ENCODE results near the gene PFN3. TPM values are rescaled to one million over a fixed set of nuclear protein-coding genes. Genes with fewer than 3 reads are reported as not detected.

Gene PFN3
- total and polyA plus RNA-seq, 9 donors: not detected

- H3K9me3 ChIP-seq: no peaks in the 10 kb centered on the region
- intact Hi-C loops (cut with DNase I): loop anchor here in 2 of 4 donors (10.0 kb wide), 2 partner anchors 268 to 792 kb away; no protein-coding TSS in a partner anchor
- H3K4me3 ChIP-seq: no peak overlapping the region
- no peak overlapping the region for H3K27ac ChIP-seq
- DNase-seq: no peak
- 80 to 84% (median 80%) methylated on average over 9 of the region's 9 CpGs for WGBS, 3 donors
- no peaks in the 10 kb centered on the region for H3K4me1 ChIP-seq (ENCODE audit: insufficient read depth)
- no peaks in the 10 kb centered on the region for H3K27me3 ChIP-seq
- TF ChIP-seq POLR2A (IDR thresholded peaks at IDR 0.05) (no peak), EP300 (IDR thresholded peaks at IDR 0.05) (no peak)
- no peaks in the 10 kb centered on the region for H3K36me3 ChIP-seq
Measured at GRCh38 chr5:177383181-177383580, 17.3 kb downstream of the PFN3 start.

GRCh38 chr5:177382423-177383029 lies 17.9 kb downstream of the PFN3 start:
- no peak overlapping the region for H3K27ac ChIP-seq
- 15 to 26% (median 20%) methylated on average over 11 of the region's 11 CpGs for WGBS, 3 donors
- TF ChIP-seq POLR2A (IDR thresholded peaks at IDR 0.05) (no peak), EP300 (IDR thresholded peaks at IDR 0.05) (no peak)
- intact Hi-C loops (cut with DNase I): loop anchor here in 2 of 4 donors (10.0 kb wide), 2 partner anchors 268 to 792 kb away; no protein-coding TSS in a partner anchor
- H3K4me1 ChIP-seq (ENCODE audit: insufficient read depth): no peaks in the 10 kb centered on the region
- peak in 2 of 5 donors; percentile 44 to 72 for DNase-seq
- no peaks in the 10 kb centered on the region for H3K9me3 ChIP-seq
- H3K36me3 ChIP-seq: no peaks in the 10 kb centered on the region
- H3K4me3 ChIP-seq: no peak overlapping the region
- H3K27me3 ChIP-seq: no peaks in the 10 kb centered on the region

GRCh38 chr5:177380805-177381126 lies 19.7 kb downstream of the PFN3 start:
- H3K4me1 ChIP-seq (ENCODE audit: insufficient read depth): no peaks in the 10 kb centered on the region
- DNase-seq: no peak
- TF ChIP-seq EP300 (IDR thresholded peaks at IDR 0.05): no peak
- no peak for TF ChIP-seq CTCF (IDR thresholded peaks at IDR 0.05)
- TF ChIP-seq POLR2A (IDR thresholded peaks at IDR 0.05): no peak
- no peaks in the 10 kb centered on the region for H3K9me3 ChIP-seq
- no peaks in the 10 kb centered on the region for H3K27me3 ChIP-seq
- no peak overlapping the region for H3K4me3 ChIP-seq
- WGBS, 3 donors: 72 to 84% (median 81%) methylated on average over 6 of the region's 6 CpGs
- no peak overlapping the region for H3K27ac ChIP-seq
- no peaks in the 10 kb centered on the region for H3K36me3 ChIP-seq
- intact Hi-C loops (cut with DNase I): loop anchor here in 2 of 4 donors (10.0 kb wide), 2 partner anchors 266 to 794 kb away; no protein-coding TSS in a partner anchor

- intact Hi-C loops (cut with DNase I): no loop called here
- TF ChIP-seq CTCF (IDR thresholded peaks at IDR 0.05): no peak
- no peak for TF ChIP-seq EP300 (IDR thresholded peaks at IDR 0.05)
- TF ChIP-seq POLR2A (IDR thresholded peaks at IDR 0.05): no peak
- DNase-seq: no peak
- H3K27ac ChIP-seq: no peak overlapping the region
- H3K27me3 ChIP-seq: no peaks in the 10 kb centered on the region
- whole genome bisulfite sequencing, 3 donors: 78 to 81% (median 79%) methylated on average over 14 to 15 of the region's 15 CpGs
- no peak overlapping the region for H3K4me3 ChIP-seq
- H3K9me3 ChIP-seq: no peaks in the 10 kb centered on the region
- H3K4me1 ChIP-seq (ENCODE audit: insufficient read depth): no peaks in the 10 kb centered on the region
- H3K36me3 ChIP-seq: no peaks in the 10 kb centered on the region
Measured at GRCh38 chr5:177378884-177379883, 21.3 kb downstream of the PFN3 start.

GRCh38 chr5:177377851-177378776 lies 22.3 kb downstream of the PFN3 start:
- H3K9me3 ChIP-seq: no peaks in the 10 kb centered on the region
- H3K27ac ChIP-seq: no peak overlapping the region
- no peak for DNase-seq
- no peak for TF ChIP-seq EP300 (IDR thresholded peaks at IDR 0.05)
- no peak for TF ChIP-seq POLR2A (IDR thresholded peaks at IDR 0.05)
- TF ChIP-seq CTCF (IDR thresholded peaks at IDR 0.05): no peak
- no peak overlapping the region for H3K4me3 ChIP-seq
- intact Hi-C loops (cut with DNase I): no loop called here
- H3K36me3 ChIP-seq: no peaks in the 10 kb centered on the region
- H3K4me1 ChIP-seq (ENCODE audit: insufficient read depth): no peaks in the 10 kb centered on the region
- 86 to 93% (median 93%) methylated on average over 8 of the region's 8 CpGs for WGBS, 3 donors
- H3K27me3 ChIP-seq: no peaks in the 10 kb centered on the region

Data from ovary (tissue), 9 donors.